Brain microvascular endothelial cell (primary cell): ENCODE data around the gene RNF126.

Experiments used
- DNase-seq: peaks from one replicate; pipeline ENCODE4 v3.0.0-alpha.2; 2020
- H3K27ac ChIP-seq: fragments of 250-450 bp; sonication (Bioruptor Pico); 2 replicates; pipeline ENCODE4 v1.5.1; 2020; ENCODE audit warnings: mild to moderate bottlenecking, moderate library complexity
- H3K27me3 ChIP-seq: fragments of 250-450 bp; sonication (Bioruptor Pico); replicated peaks from 2 replicates; pipeline ENCODE4 v1.5.1; 2020; ENCODE audit warnings: mild to moderate bottlenecking
- H3K36me3 ChIP-seq: fragments of 250-450 bp; sonication (Bioruptor Pico); replicated peaks from 2 replicates; pipeline ENCODE4 v1.5.1; 2020; ENCODE audit warnings: mild to moderate bottlenecking
- H3K4me3 ChIP-seq: 2 replicates; pipeline ENCODE4 v1.5.1; 2011; ENCODE audit warnings: low read depth, mild to moderate bottlenecking, control low read depth, low read length, moderate library complexity
- in situ Hi-C: cut with HindIII; loops from 2 replicates; pipeline ENCODE4 v1.10.0; 2017; ENCODE audit warnings: low sequenced_read_pairs, low pct_ligation_motif_present
- TF ChIP-seq, protein P1 (sequence below): IDR thresholded peaks from 2 replicates; pipeline ENCODE4 v1.5.1; 2011; ENCODE audit warnings: low read depth, mild to moderate bottlenecking, moderate library complexity, low read length, control low read depth, inconsistent platforms; ENCODE audit errors: missing control alignments

RNF126 gene

DNA sequence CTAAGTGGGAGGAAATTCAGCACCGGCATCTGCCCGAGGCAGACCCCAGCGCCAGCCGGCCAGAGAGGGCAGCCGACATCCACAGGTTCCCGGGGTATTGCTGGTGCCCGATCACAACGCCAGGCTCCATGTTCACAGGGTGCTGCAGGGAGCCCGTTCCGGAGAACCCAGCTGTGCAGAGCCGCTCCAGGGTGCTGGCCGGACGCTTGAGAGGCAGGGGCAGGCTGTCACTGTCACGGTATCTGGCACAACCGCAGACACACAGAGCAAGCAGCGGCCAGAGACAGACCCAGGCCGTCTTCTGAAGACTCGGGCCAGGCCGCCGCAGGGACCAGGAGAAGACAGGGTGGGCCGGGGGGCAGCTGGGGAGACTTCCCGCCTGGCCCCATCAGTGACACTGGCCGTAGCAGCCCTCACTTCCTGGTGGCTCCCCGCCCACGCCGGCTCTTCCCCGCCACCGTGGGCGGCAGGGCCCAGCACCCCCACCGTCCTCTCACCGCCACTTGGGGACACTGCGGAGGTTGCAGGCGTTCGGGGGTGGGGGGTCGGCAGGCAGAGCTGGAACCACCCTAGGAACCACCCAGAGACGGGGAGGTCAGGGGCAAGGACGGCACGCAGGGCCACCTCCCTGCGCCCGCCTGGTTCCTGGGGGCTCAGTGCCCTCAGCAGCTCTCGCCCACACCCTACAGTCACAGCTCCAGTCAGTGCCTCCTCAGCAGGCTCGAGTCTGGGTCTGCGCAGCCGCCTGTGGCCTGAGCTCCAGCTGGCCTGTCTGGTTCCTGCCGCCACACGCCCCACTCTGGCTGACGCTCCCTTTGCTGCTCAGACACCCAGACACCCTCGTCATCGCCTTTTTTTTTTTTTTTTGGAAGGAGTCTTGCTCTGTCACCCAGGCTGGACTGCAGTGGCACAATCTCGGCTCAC is 3.8 kb downstream of the RNF126 start:
- peak; percentile 35 for DNase-seq
- no peak overlapping the region for H3K4me3 ChIP-seq
- no peaks in the 10 kb centered on the region for H3K27me3 ChIP-seq
- TF ChIP-seq, protein P1, sequence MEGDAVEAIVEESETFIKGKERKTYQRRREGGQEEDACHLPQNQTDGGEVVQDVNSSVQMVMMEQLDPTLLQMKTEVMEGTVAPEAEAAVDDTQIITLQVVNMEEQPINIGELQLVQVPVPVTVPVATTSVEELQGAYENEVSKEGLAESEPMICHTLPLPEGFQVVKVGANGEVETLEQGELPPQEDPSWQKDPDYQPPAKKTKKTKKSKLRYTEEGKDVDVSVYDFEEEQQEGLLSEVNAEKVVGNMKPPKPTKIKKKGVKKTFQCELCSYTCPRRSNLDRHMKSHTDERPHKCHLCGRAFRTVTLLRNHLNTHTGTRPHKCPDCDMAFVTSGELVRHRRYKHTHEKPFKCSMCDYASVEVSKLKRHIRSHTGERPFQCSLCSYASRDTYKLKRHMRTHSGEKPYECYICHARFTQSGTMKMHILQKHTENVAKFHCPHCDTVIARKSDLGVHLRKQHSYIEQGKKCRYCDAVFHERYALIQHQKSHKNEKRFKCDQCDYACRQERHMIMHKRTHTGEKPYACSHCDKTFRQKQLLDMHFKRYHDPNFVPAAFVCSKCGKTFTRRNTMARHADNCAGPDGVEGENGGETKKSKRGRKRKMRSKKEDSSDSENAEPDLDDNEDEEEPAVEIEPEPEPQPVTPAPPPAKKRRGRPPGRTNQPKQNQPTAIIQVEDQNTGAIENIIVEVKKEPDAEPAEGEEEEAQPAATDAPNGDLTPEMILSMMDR: no peak
- peak overlapping the region; percentile 50 for H3K27ac ChIP-seq
- peaks cover 16% of the 10 kb centered on the region for H3K36me3 ChIP-seq
- in situ Hi-C loops: no loop called here

DNA sequence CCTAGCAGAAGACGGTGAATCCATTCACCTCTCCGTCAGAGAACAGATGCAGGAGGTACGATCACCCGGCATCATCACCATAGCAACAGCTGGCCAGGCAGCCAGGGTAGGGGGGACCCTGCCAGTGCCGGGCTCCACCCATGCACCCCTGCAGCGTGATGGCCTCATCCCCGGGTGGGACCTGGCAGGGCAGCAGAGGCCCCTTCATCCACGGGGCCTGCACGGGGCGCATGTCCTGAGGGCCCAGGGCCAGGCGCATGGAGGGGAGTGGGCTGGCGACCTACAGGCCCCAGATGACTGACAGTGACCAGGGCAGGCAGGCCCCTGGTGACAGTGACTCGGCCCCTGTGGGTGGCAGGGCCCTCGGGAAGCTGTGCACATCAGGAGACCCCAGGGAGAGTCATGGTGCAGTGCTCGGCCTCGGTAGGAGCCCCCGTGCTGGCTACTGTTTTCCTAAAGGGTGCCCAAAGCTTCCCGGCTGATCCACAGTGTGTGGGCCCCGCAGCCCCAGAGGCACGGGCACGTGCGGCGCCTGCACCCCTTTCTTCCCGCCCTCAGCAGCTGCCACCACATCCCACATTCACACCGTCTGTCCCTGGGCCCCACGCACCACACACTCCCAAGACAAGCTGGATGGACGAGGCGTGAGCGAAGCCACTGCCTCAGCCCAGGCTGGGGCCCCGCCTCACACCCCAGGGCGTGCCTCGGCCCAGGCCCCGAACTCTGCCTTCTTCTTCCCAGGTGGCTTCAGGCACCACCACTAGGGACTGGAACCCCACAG is 4.8 kb downstream of the RNF126 start:
- Histone ChIP-seq H3K4me3 (no peak overlapping the region), H3K27ac (no peak overlapping the region), H3K36me3 (peaks cover 25% of the 10 kb centered on the region), H3K27me3 (no peaks in the 10 kb centered on the region)
- TF ChIP-seq, protein P1: no peak
- in situ Hi-C loops: no loop called here
- no peak for DNase-seq

DNA sequence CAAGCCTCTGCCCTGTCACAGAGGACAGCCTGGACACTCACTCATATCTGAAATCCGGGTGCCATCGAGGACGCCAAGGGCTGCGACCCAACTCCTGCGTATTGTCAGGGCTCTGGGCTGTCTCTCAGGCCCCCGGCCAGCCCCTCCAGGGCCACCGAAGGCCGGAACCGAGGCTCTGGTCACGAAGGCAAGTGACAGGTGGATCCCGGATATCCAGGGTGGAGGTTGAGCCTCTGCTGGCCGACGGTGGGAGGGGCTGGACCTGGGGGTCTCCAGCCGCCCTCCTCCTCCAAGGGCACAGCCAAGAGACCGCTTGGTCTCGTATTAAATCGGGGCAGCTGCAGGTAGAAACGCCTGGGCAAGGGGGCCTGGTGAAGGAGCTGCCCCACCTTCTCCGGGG is 5.4 kb downstream of the RNF126 start:
- Histone ChIP-seq H3K27ac (no peak overlapping the region), H3K4me3 (no peak overlapping the region), H3K27me3 (no peaks in the 10 kb centered on the region), H3K36me3 (peaks cover 29% of the 10 kb centered on the region)
- no peak for DNase-seq
- TF ChIP-seq, protein P1: no peak
- in situ Hi-C loops: no loop called here

DNA sequence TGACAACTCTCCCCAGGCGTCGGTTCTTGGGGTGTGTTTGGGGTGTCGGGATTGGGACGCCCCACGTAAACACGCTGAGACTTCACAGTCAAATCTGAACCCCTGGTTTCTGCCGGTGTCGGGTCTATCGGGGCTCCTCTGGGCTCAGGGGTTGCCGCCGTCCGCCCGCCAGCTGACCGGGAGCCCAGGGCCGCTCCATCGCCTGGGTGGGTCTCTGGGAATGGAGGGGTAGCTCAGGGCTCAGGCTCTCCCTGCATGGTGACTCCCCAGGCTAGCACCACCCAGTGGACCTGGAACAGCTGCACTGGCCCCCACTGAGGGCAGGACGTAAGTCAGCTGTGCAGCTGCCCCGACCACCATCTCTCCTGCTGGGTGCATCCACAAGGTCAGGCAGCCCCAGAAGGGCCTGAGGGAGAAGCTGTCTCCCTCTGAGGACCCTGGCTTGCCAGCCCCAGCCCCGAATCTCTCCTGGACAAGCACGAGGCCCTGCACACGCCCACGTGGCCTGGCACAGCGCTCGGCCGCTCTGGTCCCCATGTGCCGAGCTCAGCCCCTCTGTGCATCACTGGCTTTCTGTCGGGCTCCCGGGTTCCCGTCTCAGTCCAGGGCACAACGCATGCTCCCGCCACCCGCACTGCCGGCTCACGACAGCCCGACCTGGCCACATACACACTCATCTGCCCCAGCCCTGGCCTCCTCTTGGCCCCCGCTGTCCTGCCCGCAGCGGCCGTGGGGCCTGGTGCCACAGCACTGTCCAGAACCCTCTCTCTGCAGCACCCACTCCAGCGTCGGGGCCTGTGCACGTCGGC is 6.1 kb downstream of the RNF126 start:
- in situ Hi-C loops: no loop called here
- no peak for DNase-seq
- H3K36me3 ChIP-seq: peaks cover 35% of the 10 kb centered on the region
- TF ChIP-seq, protein P1: no peak
- no peaks in the 10 kb centered on the region for H3K27me3 ChIP-seq
- H3K27ac ChIP-seq: no peak overlapping the region
- no peak overlapping the region for H3K4me3 ChIP-seq

DNA sequence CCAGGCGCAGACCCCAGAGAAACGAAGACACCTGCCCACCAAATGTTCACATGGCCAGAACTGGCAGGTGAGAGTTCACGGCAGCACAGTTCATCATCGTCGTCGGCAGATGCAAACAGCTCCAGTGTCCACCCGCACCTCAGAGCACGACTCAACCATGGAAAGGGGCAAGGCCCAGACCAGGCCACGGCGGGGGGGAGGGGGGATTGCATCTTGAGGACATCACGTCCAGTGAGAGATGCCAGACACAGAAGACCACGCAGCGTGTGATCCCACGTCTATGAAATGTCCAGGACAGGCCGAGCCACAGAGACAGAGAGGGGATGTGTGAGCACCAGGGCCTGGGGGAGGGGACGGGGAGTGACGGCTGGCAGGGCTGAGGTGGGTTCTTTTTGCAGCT is 7.3 kb downstream of the RNF126 start:
- no peaks in the 10 kb centered on the region for H3K27me3 ChIP-seq
- no peak overlapping the region for H3K27ac ChIP-seq
- H3K36me3 ChIP-seq: peaks cover 46% of the 10 kb centered on the region
- TF ChIP-seq, protein P1: no peak
- in situ Hi-C loops: no loop called here
- H3K4me3 ChIP-seq: no peak overlapping the region
- no peak for DNase-seq
